Skin epidermis (tissue), 12 donors: ENCODE results near the gene SMURF1.
"Not testable (repeated sequence)": the region's sequence is repeated elsewhere in the genome, so short reads cannot be mapped to it uniquely, and the experiment has no call there.

Experiments
- H3K27ac ChIP-seq, 21 experiments: fragments of 200-600 bp; sonication (generic) in 11 of 21; one replicate each; pipeline ENCODE4 v1.5.0; 2020; ENCODE audit warnings: mild to moderate bottlenecking in 3 of 21, inconsistent platforms in 2 of 21, moderate library complexity in 2 of 21
- H3K4me3 ChIP-seq, 7 experiments: fragments of 200-600 bp; sonication (generic) in 2 of 7; one replicate each; pipeline ENCODE4 v1.5.0; 2020; ENCODE audit warnings: inconsistent platforms in 2 of 7, mild to moderate bottlenecking in 2 of 7, moderate library complexity in 1 of 7

The SMURF1 gene

GRCh38 chr7:99143853-99144672 lies at the start of gene SMURF1:
Gene SMURF1, minus strand, starts transcription at chr7:99144108. Its CDS starts 328 bp downstream, at chr7:99143780.
- H3K27ac ChIP-seq, result peak within 1 kb of the TSS; percentile 89 to 99 (median 98)
- peak within 1 kb of the TSS; percentile 84 to 100 (median 96) for H3K4me3 ChIP-seq

GRCh38 chr7:99191869-99192596 lies 48.1 kb upstream of the SMURF1 start:
- Histone ChIP-seq H3K4me3 (no peak overlapping the region), H3K27ac (no peak overlapping the region)

DNA sequence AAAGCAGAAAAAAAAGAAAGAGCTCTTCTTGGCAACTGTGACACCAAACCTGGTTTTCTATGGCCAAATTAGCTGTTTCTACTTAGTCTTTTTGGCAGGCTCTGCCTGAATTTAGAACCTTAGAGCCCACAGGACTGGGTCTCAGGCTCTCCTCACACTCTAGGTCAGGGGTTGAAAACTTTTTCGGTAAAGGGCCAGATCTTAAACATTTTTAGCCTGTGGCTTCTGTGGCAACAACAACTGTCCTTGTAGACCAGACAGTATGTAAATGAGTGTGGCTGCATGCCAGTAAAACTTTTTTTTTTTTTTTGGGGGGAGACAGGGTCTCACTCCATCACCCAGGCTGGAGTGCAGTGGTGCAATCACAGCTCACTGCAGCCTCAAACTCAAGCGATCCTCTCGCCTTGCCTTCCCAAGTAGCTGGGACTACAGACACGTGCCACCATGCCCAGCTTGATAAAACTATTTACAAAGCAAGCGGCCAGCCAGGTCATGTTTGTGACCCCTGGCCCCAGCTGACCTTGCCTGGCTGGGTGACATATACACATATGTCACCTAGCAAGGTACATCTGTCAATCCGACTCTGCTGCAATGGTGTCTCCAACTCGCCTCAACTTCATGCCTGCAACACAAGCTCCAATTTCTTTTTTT lies 46.6 kb upstream of the SMURF1 start:
- no peak overlapping the region for H3K27ac ChIP-seq
- no peak overlapping the region for H3K4me3 ChIP-seq

GRCh38 chr7:99189222-99189621 lies 45.3 kb upstream of the SMURF1 start:
- Histone ChIP-seq H3K4me3 (no peak overlapping the region), H3K27ac (no peak overlapping the region)

- no peak overlapping the region for H3K4me3 ChIP-seq
Observed at GRCh38 chr7:99188221-99188620, 44.3 kb upstream of the SMURF1 start.

DNA sequence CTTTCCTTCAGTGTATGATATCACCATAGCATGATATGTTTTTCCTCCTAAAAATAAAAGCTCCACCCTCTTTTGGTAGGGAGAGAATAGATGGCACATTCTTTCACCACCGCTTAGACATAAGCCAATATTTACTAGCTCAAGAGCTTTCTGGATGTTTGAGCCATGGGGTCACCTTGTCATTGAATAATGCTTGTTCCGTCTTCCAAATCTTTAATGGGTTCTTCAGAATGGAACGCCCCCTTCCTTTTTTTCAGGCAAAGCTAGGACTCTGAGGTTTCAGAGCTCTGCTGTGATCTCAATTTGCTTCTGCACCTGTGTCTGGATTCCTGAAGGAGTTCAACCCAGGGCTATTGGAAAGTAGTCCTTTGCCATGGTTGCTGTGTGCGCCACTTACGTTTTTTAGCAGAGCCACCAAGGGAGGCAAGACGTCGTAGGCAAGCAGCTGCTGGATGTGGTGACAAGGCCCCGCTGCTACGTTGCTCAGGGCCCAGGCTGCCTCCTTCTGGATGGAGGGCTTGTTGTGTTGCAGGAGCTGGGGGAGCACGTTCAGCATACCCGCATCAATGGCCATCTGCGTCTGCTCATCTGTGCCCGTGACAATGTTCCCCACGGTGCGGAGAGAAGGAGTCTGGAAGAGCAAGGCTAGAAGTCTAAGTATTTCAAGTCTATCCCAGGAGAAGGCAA lies 40.8 kb upstream of the SMURF1 start:
- H3K27ac ChIP-seq, result no peak overlapping the region

More at GRCh38 chr7:99188221-99188620, 44.3 kb upstream of the SMURF1 start:
- H3K27ac ChIP-seq, result no peak overlapping the region

DNA sequence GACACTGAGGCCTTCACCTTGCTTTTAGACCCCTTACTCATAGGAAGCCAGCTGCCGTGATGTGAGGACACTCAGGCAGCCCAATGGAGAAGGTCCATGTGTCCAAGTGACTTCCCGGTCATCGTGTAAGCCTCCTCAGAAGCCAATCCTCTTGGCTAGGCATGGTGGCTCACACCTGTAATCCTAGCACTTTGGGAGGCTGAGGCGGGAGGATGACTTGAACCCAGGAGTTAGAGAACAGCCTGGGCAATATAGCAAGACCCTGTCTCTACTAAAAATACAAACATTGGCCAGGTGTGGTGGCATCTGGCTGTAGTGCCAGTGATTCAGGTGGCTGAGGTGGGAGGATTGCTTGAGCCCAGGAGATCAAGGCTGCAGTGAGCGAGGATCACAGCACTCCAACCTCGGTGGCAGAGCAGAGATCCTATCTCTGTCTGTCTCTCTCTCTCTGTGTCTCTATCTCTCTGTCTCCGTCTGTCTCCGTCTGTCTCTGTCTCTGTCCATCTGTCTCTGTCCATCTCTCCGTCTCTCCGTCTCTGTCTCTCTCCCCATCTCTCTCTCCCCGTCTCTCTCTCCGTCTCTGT lies 36.3 kb upstream of the SMURF1 start:
- Histone ChIP-seq H3K27ac (no peak overlapping the region), H3K4me3 (no peak overlapping the region)

More for the DNA sequence above, 40.8 kb upstream of the SMURF1 start:
- H3K4me3 ChIP-seq, result no peak overlapping the region

DNA sequence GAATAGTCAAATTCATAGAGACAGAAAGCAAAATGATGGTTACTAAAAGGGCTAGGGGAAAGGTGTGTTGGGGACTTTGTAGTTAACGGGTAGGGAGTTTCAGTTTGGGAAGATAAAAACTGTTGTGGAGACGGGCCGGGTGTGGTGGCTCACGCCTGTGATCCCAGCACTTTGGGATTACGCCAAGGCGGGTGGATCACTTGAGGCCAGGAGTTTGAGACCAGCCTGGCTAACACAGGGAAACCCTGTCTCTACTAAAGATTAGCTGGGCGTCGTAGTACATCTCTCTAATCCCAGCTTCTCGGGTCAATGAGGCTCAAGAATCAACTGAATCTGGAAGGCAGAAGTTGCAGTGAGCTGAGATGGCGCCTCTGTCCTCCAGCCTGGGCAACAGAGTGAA lies 33.3 kb upstream of the SMURF1 start:
- Histone ChIP-seq H3K27ac (no peak overlapping the region), H3K4me3 (no peak overlapping the region)

DNA sequence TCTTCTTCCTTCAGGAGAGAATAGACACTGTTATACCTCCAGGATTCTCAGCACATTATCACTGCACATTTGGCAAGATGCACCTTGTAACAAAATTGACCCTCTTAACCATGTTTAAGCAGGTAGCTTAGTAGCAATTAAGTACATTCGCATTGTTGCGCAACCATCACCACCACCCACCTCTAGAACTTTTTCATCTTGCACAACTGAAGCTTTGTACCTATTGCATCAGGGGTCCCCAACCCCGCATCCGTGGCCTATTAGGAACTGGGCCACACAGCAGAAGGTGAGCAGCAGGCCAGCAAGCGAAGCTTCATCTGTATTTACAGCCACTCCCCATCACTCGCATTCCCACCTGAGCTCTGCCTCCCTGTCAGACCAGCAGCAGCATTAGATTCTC lies 29.9 kb upstream of the SMURF1 start:
- H3K4me3 ChIP-seq, result no peak overlapping the region
- H3K27ac ChIP-seq, result no peak overlapping the region

GRCh38 chr7:99171731-99172130 lies 27.8 kb upstream of the SMURF1 start:
- no peak overlapping the region for H3K4me3 ChIP-seq
- H3K27ac ChIP-seq, result no peak overlapping the region

DNA sequence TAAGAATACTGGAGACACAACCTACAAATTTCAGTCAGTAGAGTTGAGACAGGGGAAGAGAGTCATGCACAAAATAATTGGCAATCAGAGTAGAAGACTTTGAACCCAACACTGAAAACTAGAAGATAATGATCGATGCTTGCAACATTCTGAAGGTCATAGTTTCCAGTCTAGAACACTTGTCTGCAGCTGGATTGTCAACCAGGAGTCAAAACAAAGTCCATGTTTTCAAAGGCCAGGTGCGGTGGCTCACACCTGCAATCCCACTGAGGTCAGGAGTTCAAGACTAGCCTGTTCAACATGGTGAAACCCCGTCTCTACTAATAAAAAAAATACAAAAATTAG lies 26.8 kb upstream of the SMURF1 start:
- no peak overlapping the region for H3K4me3 ChIP-seq
- no peak overlapping the region for H3K27ac ChIP-seq

DNA sequence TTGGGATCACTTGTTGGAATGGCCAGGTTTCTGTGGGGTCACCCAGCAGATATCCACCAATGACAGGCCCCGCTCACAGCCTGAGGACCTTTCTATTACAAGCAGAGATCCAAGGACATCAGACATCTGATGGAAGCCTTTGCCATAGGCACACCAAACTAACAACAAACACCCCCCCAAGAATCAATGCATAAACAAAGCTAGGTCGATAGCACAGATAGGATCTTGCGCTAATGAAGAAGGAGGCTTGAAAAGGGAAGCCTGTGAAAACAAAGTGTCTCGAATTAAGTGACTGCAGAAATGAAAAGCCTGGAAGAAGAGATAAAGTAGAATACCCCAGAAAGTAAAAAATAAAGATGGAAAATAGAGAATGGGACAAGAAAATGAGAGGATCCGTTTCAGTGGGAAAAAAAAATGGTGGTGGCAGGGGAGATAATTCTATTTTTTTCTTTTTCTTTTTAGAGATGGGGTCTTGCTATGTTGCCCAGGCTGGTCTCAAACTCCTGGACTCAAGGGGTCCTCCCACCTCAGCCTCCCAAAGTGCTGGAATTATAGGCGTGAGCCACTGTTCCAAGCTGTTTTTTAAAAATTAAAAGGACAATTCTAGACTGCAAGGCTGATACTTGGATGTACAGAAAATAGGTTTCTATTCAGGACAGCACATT lies 26.3 kb upstream of the SMURF1 start:
- no peak overlapping the region for H3K27ac ChIP-seq
- H3K4me3 ChIP-seq, result no peak overlapping the region

DNA sequence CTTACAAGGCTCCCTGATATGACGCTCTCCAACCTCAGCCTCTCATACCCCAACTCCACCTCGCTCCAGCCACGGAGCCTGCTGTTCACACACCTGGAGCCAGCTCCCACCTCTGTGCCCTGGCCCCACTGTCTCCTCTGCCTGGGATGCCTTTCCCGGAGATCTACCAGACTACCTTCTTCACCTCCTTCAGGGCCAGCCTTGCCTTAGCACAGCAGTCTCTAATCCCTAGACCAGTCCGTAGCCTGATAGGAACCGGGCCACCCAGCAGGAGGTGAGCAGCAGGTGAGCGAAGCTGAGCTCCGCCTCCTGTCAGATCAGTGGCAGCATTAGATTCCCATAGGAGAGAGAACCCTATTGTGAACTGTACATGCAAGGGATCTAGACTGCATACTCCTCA lies 23.2 kb upstream of the SMURF1 start:
- Histone ChIP-seq H3K4me3 (no peak overlapping the region), H3K27ac (no peak overlapping the region)

DNA sequence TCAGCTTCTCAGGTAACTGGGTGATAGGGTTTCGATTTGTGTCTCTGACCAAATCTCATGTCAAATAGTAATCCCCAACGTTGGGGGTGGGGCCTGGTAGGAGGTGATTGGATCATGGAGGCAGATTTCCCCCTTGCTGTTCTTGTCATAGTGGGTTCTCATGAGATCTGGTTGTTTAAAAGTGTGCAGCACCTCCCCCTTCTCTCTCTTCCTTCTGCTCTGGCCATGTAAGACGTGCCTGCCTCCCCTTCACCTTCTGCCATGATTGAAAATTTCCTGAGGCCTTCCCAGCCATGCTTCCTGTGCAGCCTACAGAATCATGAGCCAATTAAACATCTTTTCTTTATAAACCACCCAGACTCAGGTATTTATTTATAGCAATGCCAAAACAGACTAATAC lies 21.9 kb upstream of the SMURF1 start:
- Histone ChIP-seq H3K27ac (no peak overlapping the region), H3K4me3 (no peak overlapping the region)

GRCh38 chr7:99163669-99164068 lies 19.8 kb upstream of the SMURF1 start:
- H3K27ac ChIP-seq, H3K4me3 ChIP-seq: not testable (repeated sequence)

GRCh38 chr7:99156649-99157048 lies 12.7 kb upstream of the SMURF1 start:
- H3K27ac ChIP-seq, result no peak overlapping the region
- H3K4me3 ChIP-seq, result no peak overlapping the region

GRCh38 chr7:99155211-99155610 lies 11.3 kb upstream of the SMURF1 start:
- Histone ChIP-seq H3K4me3 (no peak overlapping the region), H3K27ac (no peak overlapping the region)

DNA sequence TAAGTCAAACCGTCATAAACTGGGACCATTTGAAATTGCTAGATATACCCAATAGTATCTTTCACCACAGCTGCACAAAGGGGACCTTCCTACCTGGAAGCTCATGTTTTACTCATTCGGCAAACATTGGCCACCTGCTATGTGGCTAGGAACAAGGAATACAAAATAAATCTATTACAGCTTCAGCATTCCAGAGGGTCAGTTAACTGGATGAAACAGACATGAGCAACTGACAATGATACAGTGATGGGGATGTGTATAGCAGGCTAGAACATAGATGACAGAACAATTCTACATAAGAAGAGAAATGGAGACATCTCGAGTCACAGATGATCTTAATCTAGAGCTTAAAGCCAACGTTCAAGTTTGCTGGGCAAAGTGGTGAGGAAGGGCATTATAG lies 3.1 kb upstream of the SMURF1 start:
- H3K4me3 ChIP-seq, result no peak overlapping the region
- no peak overlapping the region for H3K27ac ChIP-seq

DNA sequence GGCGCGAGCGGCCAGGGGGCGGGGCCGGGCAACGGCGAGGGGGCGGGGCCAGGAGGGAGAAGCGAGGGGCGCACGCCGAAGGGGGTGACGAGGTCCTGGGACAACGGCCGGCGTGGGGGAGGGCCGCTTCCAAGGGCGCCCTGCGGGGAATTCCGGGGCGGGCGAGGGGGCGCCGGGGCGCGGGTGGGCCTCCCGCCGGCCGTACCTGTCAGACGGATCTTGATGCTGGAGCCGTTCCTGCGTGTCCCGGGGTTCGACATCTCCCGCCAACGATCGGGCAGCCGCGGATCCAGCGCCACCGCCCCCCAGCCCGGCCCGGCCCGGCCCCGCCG lies 421 bp downstream of the SMURF1 start:
- Histone ChIP-seq H3K27ac (peak overlapping the region; percentile 89 to 99 (median 98)), H3K4me3 (peak overlapping the region; percentile 84 to 100 (median 96))
